ENCODE results near the gene NMNAT3.

Gene NMNAT3

DNA sequence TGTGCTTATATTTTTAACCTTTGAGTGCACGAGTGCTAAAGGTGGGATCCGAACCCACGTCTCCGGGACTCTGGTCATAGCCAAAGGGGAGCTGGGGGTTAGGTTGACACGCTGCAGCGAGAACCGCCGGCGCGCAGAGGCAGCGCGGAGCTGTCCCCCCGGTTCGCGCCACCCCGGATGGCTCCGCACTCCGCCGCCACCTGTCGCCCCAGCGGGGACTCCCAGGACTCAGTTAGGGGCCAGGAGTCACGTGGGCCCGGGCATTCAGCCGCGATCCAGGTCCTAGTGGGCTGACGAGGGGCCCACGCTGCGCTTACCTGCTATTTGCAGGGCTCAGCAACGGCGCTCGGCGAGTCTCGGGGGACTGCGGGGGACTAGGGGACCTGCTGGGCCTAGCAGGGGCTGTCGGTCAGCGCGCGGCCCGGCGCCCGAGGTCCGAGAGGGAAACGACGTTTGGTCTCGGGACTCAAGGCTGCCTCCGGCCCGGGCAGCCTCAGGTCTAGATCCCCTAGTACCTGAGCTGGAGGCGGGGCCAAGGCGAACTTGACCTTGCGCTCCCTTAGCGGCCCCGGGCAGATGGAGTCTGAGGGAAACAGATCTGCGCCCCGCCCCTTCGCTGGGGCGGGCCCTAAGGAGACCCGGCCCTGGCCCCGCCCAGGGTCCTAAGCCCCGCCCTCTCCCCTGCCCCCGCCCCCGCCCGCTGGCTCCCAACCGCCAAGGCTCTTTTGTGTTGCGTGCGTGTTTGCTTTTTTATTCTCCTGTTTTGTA lies at the start of gene NMNAT3:
NMNAT3 (minus strand) TSS at position 585 of the 768 bp plus-strand sequence. CDS start 50,248 bp downstream, outside the sequence.
- Histone ChIP-seq H3K4me1 (ENCODE audit: insufficient read depth, low read length, severe bottlenecking) (no peaks in the 10 kb centered on the region), H4K20me1 (ENCODE audit: insufficient read depth, low read length) (no peaks in the 10 kb centered on the region), H3K27ac (ENCODE audit: low read depth, low read length, poor library complexity, severe bottlenecking) (no peak within 1 kb of the TSS), H3K36me3 (ENCODE audit: insufficient read depth, low read length) (no peaks in the 10 kb centered on the region), H3F3A (ENCODE audit: insufficient read depth, low read length) (no peaks in the 10 kb centered on the region), H3K9me2 (ENCODE audit: low read depth, low read length) (no peaks in the 10 kb centered on the region), H3K9me3 (ENCODE audit: low read length) (no peaks in the 10 kb centered on the region), H3K4me3 (ENCODE audit: low read depth, low read length, poor library complexity, severe bottlenecking) (no peak within 1 kb of the TSS), H3K4me2 (ENCODE audit: low read length) (no peak within 1 kb of the TSS), H3K79me2 (ENCODE audit: insufficient read depth, low read length) (no peaks in the 10 kb centered on the region), H3K27me3 (ENCODE audit: insufficient read depth, low read length) (no peaks in the 10 kb centered on the region), H2AFZ (ENCODE audit: low read length) (no peak within 1 kb of the TSS), H3K9ac (ENCODE audit: low read length) (no peak within 1 kb of the TSS)
- TF ChIP-seq EZH2 (IDR thresholded peaks at IDR 0.05; ENCODE audit: borderline replicate concordance, low read length) = no peak
- TF ChIP-seq, protein P1, sequence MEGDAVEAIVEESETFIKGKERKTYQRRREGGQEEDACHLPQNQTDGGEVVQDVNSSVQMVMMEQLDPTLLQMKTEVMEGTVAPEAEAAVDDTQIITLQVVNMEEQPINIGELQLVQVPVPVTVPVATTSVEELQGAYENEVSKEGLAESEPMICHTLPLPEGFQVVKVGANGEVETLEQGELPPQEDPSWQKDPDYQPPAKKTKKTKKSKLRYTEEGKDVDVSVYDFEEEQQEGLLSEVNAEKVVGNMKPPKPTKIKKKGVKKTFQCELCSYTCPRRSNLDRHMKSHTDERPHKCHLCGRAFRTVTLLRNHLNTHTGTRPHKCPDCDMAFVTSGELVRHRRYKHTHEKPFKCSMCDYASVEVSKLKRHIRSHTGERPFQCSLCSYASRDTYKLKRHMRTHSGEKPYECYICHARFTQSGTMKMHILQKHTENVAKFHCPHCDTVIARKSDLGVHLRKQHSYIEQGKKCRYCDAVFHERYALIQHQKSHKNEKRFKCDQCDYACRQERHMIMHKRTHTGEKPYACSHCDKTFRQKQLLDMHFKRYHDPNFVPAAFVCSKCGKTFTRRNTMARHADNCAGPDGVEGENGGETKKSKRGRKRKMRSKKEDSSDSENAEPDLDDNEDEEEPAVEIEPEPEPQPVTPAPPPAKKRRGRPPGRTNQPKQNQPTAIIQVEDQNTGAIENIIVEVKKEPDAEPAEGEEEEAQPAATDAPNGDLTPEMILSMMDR (IDR thresholded peaks at IDR 0.05; ENCODE audit: low read length) = no peak

DNA sequence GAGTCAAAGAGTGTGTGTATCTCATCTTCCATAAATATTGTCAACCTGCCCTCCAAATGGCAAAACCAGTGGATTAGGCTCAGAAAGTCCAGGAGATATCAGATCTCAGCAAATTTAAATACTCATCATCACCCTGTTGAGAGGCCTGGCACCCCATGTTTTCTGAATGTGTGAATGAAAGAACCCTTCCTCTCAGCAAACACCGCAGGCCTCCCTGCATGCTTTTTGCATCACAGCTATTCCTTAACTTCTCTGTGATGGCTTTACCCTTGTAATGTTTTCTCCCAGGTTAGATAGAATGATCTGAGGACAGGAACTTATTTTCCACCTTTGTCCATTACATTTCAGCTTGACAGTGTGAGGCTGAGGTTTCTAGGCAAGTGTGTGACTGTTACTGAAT lies 43.6 kb upstream of the NMNAT3 start:
- H3K4me3 ChIP-seq (ENCODE audit: low read depth, low read length, poor library complexity, severe bottlenecking) = no peak overlapping the region
- H3K4me1 ChIP-seq (ENCODE audit: insufficient read depth, low read length, severe bottlenecking) = no peaks in the 10 kb centered on the region

DNA sequence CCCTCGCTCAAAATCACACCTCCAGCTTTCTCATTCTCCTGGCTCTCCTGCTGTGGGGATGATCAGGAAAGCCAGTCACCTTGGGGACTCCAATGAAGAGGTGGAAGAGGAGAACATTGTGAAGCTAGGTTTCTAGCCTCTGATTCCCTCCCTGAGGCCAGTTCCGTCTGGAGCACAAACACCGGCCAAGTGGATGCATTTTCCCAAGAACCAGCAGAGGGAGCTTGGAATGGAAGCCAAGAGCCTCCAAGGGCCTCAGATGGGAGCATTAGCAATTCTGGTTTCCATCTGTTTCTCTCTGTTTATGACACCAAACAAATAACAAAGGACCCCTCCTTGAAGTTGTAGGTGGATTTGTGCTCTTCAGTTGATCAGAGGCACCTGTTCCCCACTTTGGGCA lies 40.6 kb upstream of the NMNAT3 start:
- Histone ChIP-seq H3K9me2 (ENCODE audit: low read depth, low read length) (no peaks in the 10 kb centered on the region), H3K27me3 (ENCODE audit: insufficient read depth, low read length) (no peaks in the 10 kb centered on the region), H3K9me3 (ENCODE audit: low read length) (no peaks in the 10 kb centered on the region), H3K27ac (ENCODE audit: low read depth, low read length, poor library complexity, severe bottlenecking) (no peak overlapping the region), H3K79me2 (ENCODE audit: insufficient read depth, low read length) (no peaks in the 10 kb centered on the region), H3K4me1 (ENCODE audit: insufficient read depth, low read length, severe bottlenecking) (no peaks in the 10 kb centered on the region), H3F3A (ENCODE audit: insufficient read depth, low read length) (no peaks in the 10 kb centered on the region), H3K36me3 (ENCODE audit: insufficient read depth, low read length) (no peaks in the 10 kb centered on the region), H3K9ac (ENCODE audit: low read length) (no peak overlapping the region), H3K4me3 (ENCODE audit: low read depth, low read length, poor library complexity, severe bottlenecking) (no peak overlapping the region), H4K20me1 (ENCODE audit: insufficient read depth, low read length) (no peaks in the 10 kb centered on the region), H2AFZ (ENCODE audit: low read length) (no peak overlapping the region), H3K4me2 (ENCODE audit: low read length) (no peak overlapping the region)
- no peak for TF ChIP-seq EZH2 (IDR thresholded peaks at IDR 0.05; ENCODE audit: borderline replicate concordance, low read length)
- TF ChIP-seq, protein P1 (IDR thresholded peaks at IDR 0.05; ENCODE audit: low read length) = peak; percentile 13; the same call in 1 of the 2 replicates

More for the DNA sequence above, 43.6 kb upstream of the NMNAT3 start:
- Histone ChIP-seq H3K36me3 (ENCODE audit: insufficient read depth, low read length) (no peaks in the 10 kb centered on the region), H3K27me3 (ENCODE audit: insufficient read depth, low read length) (no peaks in the 10 kb centered on the region), H3K27ac (ENCODE audit: low read depth, low read length, poor library complexity, severe bottlenecking) (no peak overlapping the region), H2AFZ (ENCODE audit: low read length) (no peak overlapping the region), H3K4me2 (ENCODE audit: low read length) (no peak overlapping the region), H3K9me2 (ENCODE audit: low read depth, low read length) (no peaks in the 10 kb centered on the region), H3F3A (ENCODE audit: insufficient read depth, low read length) (no peaks in the 10 kb centered on the region), H3K9me3 (ENCODE audit: low read length) (no peaks in the 10 kb centered on the region), H3K79me2 (ENCODE audit: insufficient read depth, low read length) (no peaks in the 10 kb centered on the region), H3K9ac (ENCODE audit: low read length) (no peak overlapping the region), H4K20me1 (ENCODE audit: insufficient read depth, low read length) (no peaks in the 10 kb centered on the region)
- TF ChIP-seq EZH2 (IDR thresholded peaks at IDR 0.05; ENCODE audit: borderline replicate concordance, low read length) = no peak
- TF ChIP-seq, protein P1 (IDR thresholded peaks at IDR 0.05; ENCODE audit: low read length) = no peak

Data from OCI-LY1 (cell line).